OCI-LY7 (cell line): Measurements from ENCODE around the gene RFX8. TPM values are rescaled to one million over a fixed set of nuclear protein-coding genes. Genes with fewer than 3 reads are reported as not detected.

Experiments used
- BruUV-seq: library from RNA; stranded (reverse); fragments of 400-500 nt; replicated peaks from 2 replicates; lab custom pipeline; 2021; lab: Mats Ljungman, UMichigan
- CTCF ChIA-PET: fragments of 300-600 bp; sonication (Branson Sonifier 250); formaldehyde crosslinking; loops from one replicate; lab custom pipeline; 2022; ENCODE audit warnings: antibody characterized with exemption; ENCODE audit not compliant: unreplicated experiment; lab: Charles Lee
- POLR2A ChIA-PET: fragments of 300-600 bp; sonication (Branson Sonifier 250); formaldehyde crosslinking; loops from one replicate; lab custom pipeline; 2022; ENCODE audit warnings: antibody characterized with exemption; lab: Charles Lee
- DNase-seq: peaks from one replicate; pipeline ENCODE4 v3.0.0-alpha.2; 2015; ENCODE audit warnings: low spot score
- H2AFZ ChIP-seq: fragments of 200-600 bp; sonication (generic), shearing (Covaris generic); 2 replicates; pipeline ENCODE4 v1.6.1; 2014; ENCODE audit warnings: mild to moderate bottlenecking, antibody characterized with exemption, low read length, moderate library complexity
- H3K27ac ChIP-seq: fragments of 200-600 bp; sonication (generic); 2 replicates; pipeline ENCODE4 v1.5.1; 2014; ENCODE audit warnings: mixed run types, low read depth, mild to moderate bottlenecking, moderate library complexity, low read length, inconsistent platforms; ENCODE audit not compliant: poor library complexity, severe bottlenecking
- H3K36me3 ChIP-seq: fragments of 200-600 bp; sonication (generic); 2 replicates; pipeline ENCODE4 v1.6.1; 2014; ENCODE audit warnings: mild to moderate bottlenecking, antibody characterized with exemption, low read length, moderate library complexity, mixed read lengths; ENCODE audit not compliant: insufficient read depth
- H3K4me1 ChIP-seq: fragments of 200-600 bp; sonication (generic); 2 replicates; pipeline ENCODE4 v1.5.1; 2014; ENCODE audit warnings: mild to moderate bottlenecking, low read length; ENCODE audit not compliant: insufficient read depth, poor library complexity, severe bottlenecking
- H3K4me2 ChIP-seq: fragments of 200-600 bp; sonication (generic); 2 replicates; pipeline ENCODE4 v1.6.1; 2014; ENCODE audit warnings: mild to moderate bottlenecking, low read length
- H3K4me3 ChIP-seq: fragments of 200-600 bp; sonication (generic); 2 replicates; pipeline ENCODE4 v1.5.1; 2014; ENCODE audit warnings: mild to moderate bottlenecking, low read depth, low read length; ENCODE audit not compliant: poor library complexity, severe bottlenecking
- H3K79me2 ChIP-seq: fragments of 200-600 bp; sonication (generic); 2 replicates; pipeline ENCODE4 v1.6.1; 2016; ENCODE audit warnings: low read depth, mild to moderate bottlenecking, low read length, moderate library complexity, mixed read lengths; ENCODE audit not compliant: insufficient read depth
- H3K9me2 ChIP-seq: fragments of 200-600 bp; sonication (generic); 2 replicates; pipeline ENCODE4 v1.6.1; 2016; ENCODE audit warnings: mild to moderate bottlenecking, low read length, mixed read lengths; ENCODE audit not compliant: insufficient read depth
- H3K9me3 ChIP-seq: fragments of 200-600 bp; sonication (generic); 2 replicates; pipeline ENCODE4 v1.6.1; 2014; ENCODE audit warnings: mild to moderate bottlenecking, mixed run types, low read length, mixed read lengths
- H4K20me1 ChIP-seq: fragments of 200-600 bp; sonication (generic); 2 replicates; pipeline ENCODE4 v1.6.1; 2014; ENCODE audit warnings: mild to moderate bottlenecking, antibody characterized with exemption, low read length, moderate library complexity, mixed read lengths; ENCODE audit not compliant: insufficient read depth
- CTCF ChIP-seq: fragments of 200-600 bp; sonication (generic); conservative IDR thresholded peaks from 2 replicates; pipeline ENCODE4 v1.5.1; 2014; ENCODE audit warnings: mild to moderate bottlenecking, antibody characterized with exemption, low read length, moderate library complexity, mixed read lengths
- EZH2phosphoT487 ChIP-seq: fragments of 200-600 bp; sonication (generic); IDR thresholded peaks from 2 replicates; pipeline ENCODE4 v1.6.1; 2018; ENCODE audit warnings: low read depth, borderline replicate concordance, mild to moderate bottlenecking, mixed run types, antibody characterized with exemption, low read length, moderate library complexity, mixed read lengths
- intact Hi-C: fragments of 100-400 bp; cut with micrococcal nuclease; formaldehyde crosslinking; loops from one replicate; pipeline ENCODE4 v1.10.0; 2022; ENCODE audit not compliant: unreplicated experiment
- total RNA-seq, 2 experiments: library from RNA; depleted of rRNA in 1 of 2; stranded (reverse); fragments of >200 nt in 1 of 2; shearing (Covaris generic) in 1 of 2; gene quantifications; 2 replicates each; pipeline ENCODE4 v1.2.3, GENCODE V29; 2014 to 2022

RFX8 gene
- total RNA-seq, 2 experiments from 2014 or later = not detected

GRCh38 chr2:101364878-101365277 is 110.0 kb downstream of the RFX8 start:
- no peak overlapping the region for H3K4me3 ChIP-seq
- no TSS peak for BruUV-seq
- no peak for TF ChIP-seq EZH2phosphoT487
- no peak for TF ChIP-seq CTCF
- no peaks in the 10 kb centered on the region for H3K4me1 ChIP-seq
- POLR2A ChIA-PET = no interaction called here
- H3K4me2 ChIP-seq = no peak overlapping the region
- no peaks in the 10 kb centered on the region for H3K79me2 ChIP-seq
- no peaks in the 10 kb centered on the region for H4K20me1 ChIP-seq
- intact Hi-C loops = no loop called here
- DNase-seq = no peak
- no peak overlapping the region for H3K27ac ChIP-seq
- no peaks in the 10 kb centered on the region for H3K36me3 ChIP-seq
- CTCF ChIA-PET = no interaction called here
- H2AFZ ChIP-seq = no peak overlapping the region
- no peaks in the 10 kb centered on the region for H3K9me2 ChIP-seq
- no peaks in the 10 kb centered on the region for H3K9me3 ChIP-seq

DNA sequence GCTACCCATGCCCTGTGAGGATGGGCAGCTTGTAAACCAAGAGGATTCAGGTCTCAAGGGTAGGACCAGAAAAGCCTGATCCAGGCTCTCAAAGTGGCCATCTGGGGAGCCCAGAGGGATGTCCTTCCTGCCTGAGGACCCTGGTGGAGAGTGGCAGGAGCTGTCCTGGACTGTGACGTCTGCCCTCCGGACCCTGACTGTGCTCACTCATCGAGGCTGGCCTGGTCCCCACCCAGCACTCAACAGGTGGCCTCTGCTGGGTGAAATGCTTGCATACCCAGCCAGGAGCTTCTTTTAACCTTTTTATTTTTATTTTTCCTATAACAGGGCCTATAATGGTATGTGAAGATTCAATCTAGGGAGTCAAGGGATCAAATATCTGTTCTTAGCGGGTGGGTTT is 112.1 kb downstream of the RFX8 start:
- intact Hi-C loops = no loop called here
- no peak overlapping the region for H3K27ac ChIP-seq
- POLR2A ChIA-PET = interaction anchor here (0.5 kb wide), 1 partner anchor 17 kb away, joined by 3 read pairs; no protein-coding TSS in a partner anchor

More for the DNA sequence above, 112.1 kb downstream of the RFX8 start:
- TF ChIP-seq EZH2phosphoT487 (no peak), CTCF (no peak)
- Histone ChIP-seq H3K4me2 (no peak overlapping the region), H3K9me3 (no peaks in the 10 kb centered on the region), H3K4me3 (no peak overlapping the region), H2AFZ (no peak overlapping the region), H3K9me2 (no peaks in the 10 kb centered on the region), H3K4me1 (no peaks in the 10 kb centered on the region), H3K36me3 (no peaks in the 10 kb centered on the region), H3K79me2 (no peaks in the 10 kb centered on the region), H4K20me1 (no peaks in the 10 kb centered on the region)
- CTCF ChIA-PET = no interaction called here
- no TSS peak for BruUV-seq
- no peak for DNase-seq
